CD4-positive, CD25-positive, alpha-beta regulatory T cell (primary cell): ENCODE data around the gene CDCA3. TPM values are rescaled to one million over a fixed set of nuclear protein-coding genes. Genes with fewer than 3 reads are reported as not detected.
"Not testable (repeated sequence)": the region's sequence is repeated elsewhere in the genome, so short reads cannot be mapped to it uniquely, and the experiment has no call there.

ENCODE experiments used
- ATAC-seq, 2 donors: fragments of 150-1000 bp; cut with Tn5 transposase; one replicate each; pipeline ENCODE4 v1.10.0; 2021; ENCODE audit warnings: low read depth in 2 of 2, moderate number of reproducible peaks in 2 of 2, moderate library complexity in 1 of 2
- DNase-seq, 3 donors: peaks; one replicate each; pipeline versions ENCODE4 v3.0.0 to v3.0.0-alpha.2; 2012 to 2022; ENCODE audit warnings: mixed read lengths in 1 of 3
- H3K27ac ChIP-seq: one replicate; pipeline ENCODE4 v1.7.0; 2013; ENCODE audit warnings: mild to moderate bottlenecking, low read length; ENCODE audit not compliant: insufficient read depth, poor library complexity, severe bottlenecking
- H3K27me3 ChIP-seq: one replicate; pipeline ENCODE4 v1.7.0; 2013; ENCODE audit warnings: low read length; ENCODE audit not compliant: control insufficient read depth, insufficient read depth
- H3K36me3 ChIP-seq: one replicate; pipeline ENCODE4 v1.7.0; 2013; ENCODE audit warnings: mild to moderate bottlenecking, low read length, moderate library complexity; ENCODE audit not compliant: control insufficient read depth, insufficient read depth
- H3K4me1 ChIP-seq: 2 replicates; pipeline ENCODE4 v1.7.0; 2013; ENCODE audit warnings: mild to moderate bottlenecking, low read length; ENCODE audit not compliant: insufficient read depth, control insufficient read depth, poor library complexity, severe bottlenecking
- H3K4me3 ChIP-seq: one replicate; pipeline ENCODE4 v1.7.0; 2013; ENCODE audit warnings: low read depth, mild to moderate bottlenecking, low read length, moderate library complexity
- H3K9me3 ChIP-seq, 2 experiments: 1 replicate in 1 of 2; 2 replicates in 1 of 2; pipeline ENCODE4 v1.7.0; 2013; ENCODE audit warnings: low read length in 2 of 2, mild to moderate bottlenecking in 1 of 2, moderate library complexity in 1 of 2; ENCODE audit not compliant: control insufficient read depth in 2 of 2
- H3K27ac Mint-ChIP-seq, 3 donors: one replicate each; pipeline ENCODE4 v1.8.0; 2020 to 2022; ENCODE audit warnings: mild to moderate bottlenecking in 3 of 3, mixed read lengths in 3 of 3, moderate library complexity in 2 of 3
- H3K27me3 Mint-ChIP-seq: one replicate; pipeline ENCODE4 v1.8.0; 2022; ENCODE audit warnings: mild to moderate bottlenecking, mixed read lengths
- H3K36me3 Mint-ChIP-seq: one replicate; pipeline ENCODE4 v1.8.0; 2020; ENCODE audit warnings: mixed read lengths
- H3K4me1 Mint-ChIP-seq, 4 donors: one replicate each; pipeline ENCODE4 v1.8.0; 2020 to 2022; ENCODE audit warnings: mixed read lengths in 4 of 4, mild to moderate bottlenecking in 1 of 4
- H3K4me3 Mint-ChIP-seq, 4 donors: one replicate each; pipeline ENCODE4 v1.8.0; 2020 to 2022; ENCODE audit warnings: mild to moderate bottlenecking in 4 of 4, mixed read lengths in 4 of 4, moderate library complexity in 3 of 4
- H3K9me3 Mint-ChIP-seq, 7 donors: one replicate each; pipeline ENCODE4 v1.8.0; 2020 to 2022; ENCODE audit warnings: mixed read lengths in 7 of 7, mild to moderate bottlenecking in 3 of 7, moderate library complexity in 2 of 7
- polyA plus RNA-seq, 4 donors: library from polyadenylated mRNA; unstranded; fragments of 300-500 nt; fragmentation: Illumina TruSeq; gene quantifications; one replicate each; pipeline ENCODE4 v1.2.3, GENCODE V29; 2021
- total RNA-seq: library from RNA; stranded (reverse); gene quantifications from one replicate; pipeline ENCODE4 v1.2.3, GENCODE V29; 2022

CDCA3 gene
- total and polyA plus RNA-seq, 5 donors from 2014 or later: 1.7 to 4.0 (median 1.9) TPM

DNA sequence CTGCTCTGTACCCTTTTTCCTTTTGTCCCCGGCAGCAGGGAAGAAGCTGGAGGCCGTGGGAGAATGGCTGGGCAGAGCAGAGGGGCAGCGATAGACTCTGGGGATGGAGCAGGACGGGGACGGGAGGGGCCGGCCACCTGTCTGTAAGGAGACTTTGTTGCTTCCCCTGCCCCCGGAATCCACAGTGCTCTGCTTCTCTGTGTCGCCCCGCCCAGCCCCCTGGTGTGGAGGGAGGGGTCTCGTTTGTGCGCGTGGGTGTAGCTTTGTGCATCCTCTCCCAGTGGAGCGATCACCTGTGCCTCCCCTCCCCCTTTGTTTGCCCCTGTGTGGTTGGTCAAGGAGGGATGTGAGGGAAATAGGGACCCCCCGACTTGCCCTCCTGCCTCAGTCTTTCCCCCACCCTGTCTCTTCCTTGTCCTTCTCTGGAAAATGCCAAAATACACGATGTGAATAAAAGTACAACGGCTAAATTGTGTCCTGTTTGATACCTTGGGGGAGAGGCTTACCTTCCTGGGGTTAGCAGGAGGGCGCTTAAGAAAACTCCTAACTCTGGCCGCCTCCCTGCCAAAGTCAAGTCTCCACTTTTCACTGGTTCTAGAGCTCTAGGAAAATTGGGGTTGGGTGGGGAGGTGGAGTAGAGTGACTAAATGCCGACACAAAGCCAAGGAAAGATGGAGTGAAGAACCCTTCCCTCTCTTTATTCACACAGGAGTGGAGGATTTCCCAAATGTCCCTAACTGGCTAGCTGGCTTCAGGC, 15.3 kb upstream of the CDCA3 start:
- Mint-ChIP-seq H3K9me3 (no peaks in the 10 kb centered on the region), H3K4me3 (peak overlapping the region; percentile 91 to 97 (median 94)), H3K36me3 (peaks cover 24% of the 10 kb centered on the region), H3K27me3 (no peaks in the 10 kb centered on the region), H3K4me1 (peaks cover 3 to 43% (median 22%) of the 10 kb centered on the region in 4 donors), H3K27ac (peak overlapping the region; percentile 58 to 83 (median 71))
- no peaks in the 10 kb centered on the region for H3K27me3 ChIP-seq
- peaks cover 35% of the 10 kb centered on the region for H3K36me3 ChIP-seq
- ATAC-seq (no peak), DNase-seq (no peak)
- H3K4me3 ChIP-seq: no peak overlapping the region
- H3K4me1 ChIP-seq: peaks cover 36% of the 10 kb centered on the region
- H3K27ac ChIP-seq: peak overlapping the region; percentile 78
- no peaks in the 10 kb centered on the region for H3K9me3 ChIP-seq

DNA sequence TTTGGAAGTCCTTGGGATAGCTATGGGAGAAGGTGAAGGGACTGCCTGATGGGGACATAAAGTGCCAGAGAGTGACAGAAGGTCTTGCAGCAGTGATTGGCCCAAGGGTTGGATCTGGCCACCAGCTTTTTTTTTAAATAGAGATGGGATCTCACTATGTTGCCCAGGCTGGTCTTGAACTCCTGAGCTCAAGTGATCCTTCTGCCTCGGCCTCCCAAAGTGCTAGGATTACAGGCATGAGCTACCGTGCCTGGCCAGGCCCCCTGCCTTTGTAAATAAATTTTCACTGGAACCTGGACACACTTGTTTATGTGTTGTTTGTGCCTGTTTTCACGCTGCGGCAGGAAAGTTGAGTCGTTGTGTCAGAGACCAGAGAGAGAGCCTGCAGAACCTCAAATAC, 14.2 kb upstream of the CDCA3 start:
- Histone ChIP-seq H3K4me1 (peaks cover 26% of the 10 kb centered on the region), H3K36me3 (peaks cover 44% of the 10 kb centered on the region)
- H3K27me3 Mint-ChIP-seq, H3K27me3 ChIP-seq, H3K4me3 ChIP-seq, H3K27ac ChIP-seq, DNase-seq, H3K9me3 Mint-ChIP-seq, ATAC-seq, H3K9me3 ChIP-seq: not testable (repeated sequence)
- Mint-ChIP-seq H3K27ac (peak overlapping the region in 2 of 3 donors; percentile 23 to 83), H3K4me1 (peaks cover 3 to 33% (median 19%) of the 10 kb centered on the region in 4 donors), H3K4me3 (peak overlapping the region; percentile 64 to 95 (median 80)), H3K36me3 (peaks cover 25% of the 10 kb centered on the region)

DNA sequence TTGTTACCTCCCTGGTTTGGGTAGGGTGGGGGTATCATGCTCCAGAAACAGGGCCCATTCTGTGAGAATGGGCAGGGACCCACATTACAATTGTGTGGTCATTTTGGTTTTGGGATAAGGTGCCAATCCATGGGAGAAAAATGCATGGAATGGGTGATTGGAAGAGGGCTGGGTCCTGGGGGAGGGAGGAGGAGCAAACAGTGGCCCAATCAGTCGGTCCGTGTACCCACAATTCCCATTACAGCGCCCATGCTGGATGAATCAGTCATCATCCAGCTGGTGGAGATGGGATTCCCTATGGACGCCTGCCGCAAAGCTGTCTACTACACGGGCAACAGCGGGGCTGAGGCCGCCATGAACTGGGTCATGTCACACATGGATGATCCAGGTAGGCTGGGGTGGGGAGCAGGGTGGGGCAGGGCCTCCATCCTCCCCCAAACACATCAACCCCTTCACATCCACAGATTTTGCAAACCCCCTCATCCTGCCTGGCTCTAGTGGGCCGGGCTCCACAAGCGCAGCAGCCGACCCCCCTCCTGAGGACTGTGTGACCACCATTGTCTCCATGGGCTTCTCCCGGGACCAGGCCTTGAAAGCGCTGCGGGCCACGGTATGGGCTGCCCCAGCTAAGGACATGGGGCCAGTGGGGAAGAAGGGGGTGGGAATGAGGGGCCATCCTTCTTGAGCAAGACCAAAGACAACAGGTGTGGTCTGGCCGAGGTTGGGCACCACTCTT, 12.7 kb upstream of the CDCA3 start:
- ATAC-seq (no peak), DNase-seq (no peak)
- Histone ChIP-seq H3K4me3 (no peak overlapping the region), H3K27me3 (no peaks in the 10 kb centered on the region), H3K9me3 (no peaks in the 10 kb centered on the region), H3K27ac (no peak overlapping the region), H3K36me3 (peaks cover 50% of the 10 kb centered on the region), H3K4me1 (peaks cover 16% of the 10 kb centered on the region)
- peak overlapping the region in 2 of 4 donors; percentile 56 to 65 for H3K4me3 Mint-ChIP-seq
- no peaks in the 10 kb centered on the region for H3K27me3 Mint-ChIP-seq
- peaks cover 19% of the 10 kb centered on the region for H3K36me3 Mint-ChIP-seq
- H3K9me3 Mint-ChIP-seq: no peaks in the 10 kb centered on the region
- H3K4me1 Mint-ChIP-seq: peaks cover 0 to 17% (median 8%) of the 10 kb centered on the region in 4 donors
- peak overlapping the region in 1 of 3 donors; percentile 52 for H3K27ac Mint-ChIP-seq

GRCh38 chr12:6863033-6863432, 11.9 kb upstream of the CDCA3 start:
- Histone ChIP-seq H3K36me3 (peaks cover 57% of the 10 kb centered on the region), H3K27me3 (no peaks in the 10 kb centered on the region), H3K9me3 (no peaks in the 10 kb centered on the region), H3K27ac (no peak overlapping the region), H3K4me1 (peaks cover 8% of the 10 kb centered on the region), H3K4me3 (no peak overlapping the region)
- H3K27me3 Mint-ChIP-seq: no peaks in the 10 kb centered on the region
- H3K27ac Mint-ChIP-seq: no peak overlapping the region
- ATAC-seq: no peak
- peaks cover 21% of the 10 kb centered on the region for H3K36me3 Mint-ChIP-seq
- DNase-seq: no peak
- no peak overlapping the region for H3K4me3 Mint-ChIP-seq
- no peaks in the 10 kb centered on the region for H3K9me3 Mint-ChIP-seq
- H3K4me1 Mint-ChIP-seq: peaks cover 0 to 10% (median 2%) of the 10 kb centered on the region in 4 donors

- Histone ChIP-seq H3K4me1 (no peaks in the 10 kb centered on the region), H3K27ac (no peak overlapping the region), H3K36me3 (peaks cover 74% of the 10 kb centered on the region), H3K9me3 (no peaks in the 10 kb centered on the region), H3K27me3 (no peaks in the 10 kb centered on the region), H3K4me3 (no peak overlapping the region)
- DNase-seq: no peak
- H3K4me1 Mint-ChIP-seq: peaks cover 0 to 4% (median 1%) of the 10 kb centered on the region in 4 donors
- H3K27me3 Mint-ChIP-seq: no peaks in the 10 kb centered on the region
- H3K9me3 Mint-ChIP-seq: no peaks in the 10 kb centered on the region
- ATAC-seq: no peak
- no peak overlapping the region for H3K27ac Mint-ChIP-seq
- no peak overlapping the region for H3K4me3 Mint-ChIP-seq
- peaks cover 30% of the 10 kb centered on the region for H3K36me3 Mint-ChIP-seq
These were observed 10.3 kb upstream of the CDCA3 start for GRCh38 chr12:6861391-6861790.

- no peaks in the 10 kb centered on the region for H3K9me3 ChIP-seq
- H3K36me3 ChIP-seq: peaks cover 78% of the 10 kb centered on the region
- Mint-ChIP-seq H3K4me3 (peak overlapping the region in 1 of 4 donors; percentile 18), H3K4me1 (peaks cover 0 to 5% (median under 1%) of the 10 kb centered on the region in 4 donors), H3K9me3 (no peaks in the 10 kb centered on the region), H3K27me3 (no peaks in the 10 kb centered on the region), H3K36me3 (peaks cover 31% of the 10 kb centered on the region), H3K27ac (no peak overlapping the region)
- H3K4me1 ChIP-seq: no peaks in the 10 kb centered on the region
- no peak overlapping the region for H3K4me3 ChIP-seq
- no peaks in the 10 kb centered on the region for H3K27me3 ChIP-seq
- H3K27ac ChIP-seq: no peak overlapping the region
- DNase-seq (no peak), ATAC-seq (no peak)
These were observed 9.9 kb upstream of the CDCA3 start for GRCh38 chr12:6860942-6861341.

DNA sequence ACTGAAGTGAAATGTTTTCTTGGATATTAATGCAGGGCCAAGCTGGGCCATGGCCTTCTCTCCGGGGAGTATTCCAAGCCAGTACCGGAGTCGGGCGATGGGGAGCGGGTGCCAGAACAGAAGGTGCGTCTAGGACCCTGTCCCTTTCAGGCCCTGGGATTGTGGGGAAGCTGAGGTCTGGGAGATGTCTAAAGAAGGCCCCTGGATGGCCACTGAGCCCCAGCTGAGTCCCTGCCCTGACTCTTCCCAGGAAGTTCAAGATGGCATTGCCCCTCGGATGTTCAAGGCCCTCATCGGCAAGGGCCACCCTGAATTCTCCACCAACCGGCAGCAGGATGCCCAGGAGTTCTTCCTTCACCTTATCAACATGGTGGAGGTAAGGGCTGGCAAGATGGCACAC, 9.0 kb upstream of the CDCA3 start:
- no peaks in the 10 kb centered on the region for H3K4me1 ChIP-seq
- DNase-seq: no peak
- no peaks in the 10 kb centered on the region for H3K27me3 Mint-ChIP-seq
- no peaks in the 10 kb centered on the region for H3K9me3 ChIP-seq
- peaks cover 31% of the 10 kb centered on the region for H3K36me3 Mint-ChIP-seq
- ATAC-seq: no peak
- H3K27me3 ChIP-seq: no peaks in the 10 kb centered on the region
- H3K4me3 Mint-ChIP-seq: no peak overlapping the region
- no peak overlapping the region for H3K4me3 ChIP-seq
- H3K27ac Mint-ChIP-seq: no peak overlapping the region
- H3K4me1 Mint-ChIP-seq: peaks cover 0 to 7% (median under 1%) of the 10 kb centered on the region in 4 donors
- H3K27ac ChIP-seq: no peak overlapping the region
- H3K9me3 Mint-ChIP-seq: no peaks in the 10 kb centered on the region
- H3K36me3 ChIP-seq: peaks cover 78% of the 10 kb centered on the region
